ENCODE data around the gene VASH2. TPM values are rescaled to one million over a fixed set of nuclear protein-coding genes. Genes with fewer than 3 reads are reported as not detected.
"Not testable (repeated sequence)": the region's sequence is repeated elsewhere in the genome, so short reads cannot be mapped to it uniquely, and the experiment has no call there.

The VASH2 gene
- under 1 TPM in 1 of 2 donors, not detected in 1; 0.81 TPM for total RNA-seq

DNA sequence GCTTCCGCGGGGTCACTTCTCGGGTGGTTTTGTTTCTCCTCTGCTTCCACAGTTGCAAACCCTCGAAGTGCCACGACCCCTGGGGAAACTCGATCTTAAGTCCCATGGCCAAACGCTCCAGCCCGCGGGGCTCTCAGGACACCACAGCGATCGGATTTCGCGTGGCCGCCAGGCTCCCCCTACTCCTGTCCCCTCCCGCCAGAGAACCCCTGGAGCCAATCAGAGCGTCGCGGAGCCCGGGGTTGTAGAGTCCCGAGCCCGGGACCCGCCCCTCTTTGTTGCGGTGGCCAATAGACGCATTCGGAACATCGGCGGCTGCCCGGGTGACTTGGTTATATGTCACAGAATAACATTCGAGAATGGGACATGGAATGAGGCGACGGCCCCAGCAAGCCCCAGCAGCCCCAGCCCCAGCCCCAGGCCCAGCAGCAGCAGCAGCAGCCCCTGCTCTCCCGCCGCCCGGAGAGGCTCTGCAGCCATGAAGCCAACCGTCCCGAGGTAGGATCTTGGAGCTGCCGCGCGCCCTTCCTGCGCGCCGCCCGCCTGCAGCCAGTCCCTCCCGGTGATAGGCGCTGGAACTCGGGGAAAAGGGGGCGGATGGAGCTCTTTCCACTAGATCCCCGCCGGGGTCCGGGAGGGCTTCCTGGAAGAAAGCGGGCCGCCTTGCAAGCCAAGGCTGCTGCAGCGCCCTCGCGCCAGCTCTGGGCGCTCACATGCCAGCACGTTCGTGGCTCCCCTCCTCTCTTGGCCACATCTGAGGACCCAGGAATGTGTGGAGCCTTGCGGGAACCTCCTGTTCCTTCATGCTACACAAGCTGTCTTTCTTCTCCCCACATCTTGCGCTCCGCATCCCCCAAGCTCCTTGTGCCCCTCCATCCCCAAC, at the start of gene VASH2:
Gene VASH2, plus strand, starts transcription at position 299 of the 883 bp plus-strand sequence. CDS start 1,002 bp downstream, outside the sequence.
- Mint-ChIP-seq H3K4me3 (peak within 1 kb of the TSS; percentile 68), H3K27me3 (peaks cover 38 to 43% of the 10 kb centered on the region in 2 donors), H3K27ac (no peak within 1 kb of the TSS), H3K36me3 (peaks cover 5% of the 10 kb centered on the region), H3K9me3 (no peaks in the 10 kb centered on the region), H3K4me1 (ENCODE audit: low read depth in 2 of 2) (peaks cover 0 to 9% of the 10 kb centered on the region in 2 donors)
- ATAC-seq (peak; percentile 94 to 95), DNase-seq (ENCODE audit: low spot score) (peak; percentile 66)

DNA sequence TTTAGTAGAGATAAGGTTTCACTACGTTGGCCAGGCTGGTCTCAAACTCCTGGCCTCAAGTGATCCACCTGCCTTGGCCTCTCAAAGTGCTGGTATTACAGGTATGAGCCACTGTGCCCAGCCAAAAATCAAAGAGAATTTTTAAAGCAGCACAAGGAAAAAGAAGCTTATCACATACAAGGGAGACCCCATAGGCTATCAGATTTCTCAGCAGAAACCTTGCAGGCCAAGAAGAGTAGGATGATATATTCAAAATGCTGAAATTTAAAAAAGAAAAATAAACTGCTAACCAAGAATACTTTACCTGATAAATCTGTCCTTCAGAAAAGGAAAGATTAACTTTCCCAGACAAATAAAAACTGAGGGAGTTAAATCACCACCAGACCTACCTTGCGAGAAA, 49.1 kb upstream of the VASH2 start:
- DNase-seq (ENCODE audit: low spot score) = no peak
- no peak for ATAC-seq
- Mint-ChIP-seq H3K4me3 (no peak overlapping the region), H3K4me1 (ENCODE audit: low read depth in 2 of 2) (no peaks in the 10 kb centered on the region), H3K27ac (no peak overlapping the region), H3K9me3 (peaks cover 7% of the 10 kb centered on the region), H3K27me3 (peaks cover 6 to 7% of the 10 kb centered on the region in 2 donors), H3K36me3 (peaks cover 26% of the 10 kb centered on the region)

DNA sequence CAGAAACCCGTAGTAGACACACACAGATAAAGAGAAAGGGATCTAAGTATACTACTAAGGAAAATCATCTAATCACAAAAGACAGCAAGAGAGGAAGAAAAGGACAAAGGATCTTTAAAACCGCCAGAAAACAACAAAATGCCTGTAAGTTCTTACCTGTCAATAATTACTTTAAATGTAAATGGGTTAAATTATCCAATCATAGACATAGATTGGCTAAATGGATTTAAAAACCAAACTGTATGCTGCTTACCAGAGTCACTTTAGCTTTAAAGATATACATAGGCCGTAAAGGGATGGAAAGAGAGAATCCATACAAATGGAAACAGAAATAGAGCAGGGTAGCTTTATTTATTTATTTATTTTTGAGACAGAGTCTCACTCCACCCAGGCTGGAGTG, 48.3 kb upstream of the VASH2 start:
- Mint-ChIP-seq H3K36me3 (peaks cover 24% of the 10 kb centered on the region), H3K4me1 (ENCODE audit: low read depth in 2 of 2) (no peaks in the 10 kb centered on the region), H3K27ac (no peak overlapping the region), H3K4me3 (no peak overlapping the region), H3K9me3 (peaks cover 7% of the 10 kb centered on the region), H3K27me3 (peaks cover 7 to 8% of the 10 kb centered on the region in 2 donors)
- ATAC-seq (no peak), DNase-seq (ENCODE audit: low spot score) (no peak)

DNA sequence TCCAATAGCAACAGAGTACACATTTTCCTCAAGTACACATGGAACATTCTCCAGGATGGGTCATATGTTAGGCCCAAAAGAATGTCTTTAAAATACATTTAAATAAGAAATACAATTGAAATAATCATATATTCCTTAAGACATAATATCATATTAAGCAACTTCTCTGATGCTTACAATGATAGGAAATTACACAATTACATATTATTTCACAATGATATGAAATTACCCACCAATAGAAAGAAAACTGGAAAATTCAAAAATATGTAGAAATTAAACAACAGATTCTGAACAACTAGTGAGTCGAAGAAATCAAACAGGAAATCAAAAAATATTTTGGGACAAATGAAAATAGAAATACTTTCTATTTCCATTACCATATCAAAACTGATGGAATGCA, 46.7 kb upstream of the VASH2 start:
- Mint-ChIP-seq H3K27ac (no peak overlapping the region), H3K4me1 (ENCODE audit: low read depth in 2 of 2) (no peaks in the 10 kb centered on the region), H3K36me3 (peaks cover 23% of the 10 kb centered on the region), H3K4me3 (no peak overlapping the region), H3K27me3 (peaks cover 7 to 8% of the 10 kb centered on the region in 2 donors), H3K9me3 (peaks cover 7% of the 10 kb centered on the region)
- ATAC-seq = no peak
- DNase-seq (ENCODE audit: low spot score) = no peak

DNA sequence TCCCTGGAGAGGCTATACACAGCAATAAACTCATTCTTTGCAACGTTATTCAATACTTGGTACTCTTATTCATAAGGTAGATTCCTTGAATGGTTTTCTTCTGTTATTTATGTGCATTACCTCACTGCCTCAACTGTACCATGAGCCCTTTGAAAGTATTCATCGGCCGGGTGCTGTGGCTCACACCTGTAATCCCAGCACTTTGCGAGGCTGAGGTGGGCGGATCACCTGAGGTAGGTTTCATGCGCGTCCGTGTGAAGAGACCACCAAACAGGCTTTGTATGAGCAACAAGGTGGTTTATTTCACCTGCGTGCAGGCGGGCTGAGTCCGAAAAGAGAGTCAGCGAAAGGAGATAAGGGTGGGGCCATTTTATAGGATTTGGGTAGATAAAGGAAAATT, 42.3 kb upstream of the VASH2 start:
- H3K27me3 Mint-ChIP-seq; H3K4me1 Mint-ChIP-seq (ENCODE audit: low read depth in 2 of 2); H3K27ac Mint-ChIP-seq; H3K9me3 Mint-ChIP-seq; DNase-seq (ENCODE audit: low spot score); ATAC-seq; H3K36me3 Mint-ChIP-seq; H3K4me3 Mint-ChIP-seq: not testable (repeated sequence)

DNA sequence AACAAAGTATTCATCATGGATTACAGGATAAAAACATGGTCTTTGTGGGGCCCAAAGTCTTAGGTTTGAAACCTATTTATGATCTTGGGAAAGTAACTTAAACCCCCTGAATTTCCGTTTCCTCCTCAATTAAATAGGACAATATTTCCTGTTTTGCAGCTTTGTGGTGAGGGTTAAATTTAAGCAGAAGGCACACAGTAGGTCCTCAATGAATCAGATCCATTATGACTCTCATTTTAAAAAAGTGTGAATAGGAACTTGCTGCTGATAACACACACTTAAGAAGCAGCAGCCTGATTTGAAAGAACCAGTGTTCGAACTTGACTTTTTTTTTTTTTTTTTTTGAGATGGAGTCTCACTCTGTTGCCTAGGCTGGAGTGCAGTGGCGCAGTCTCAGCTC, 41.4 kb upstream of the VASH2 start:
- no peak overlapping the region for H3K27ac Mint-ChIP-seq
- no peaks in the 10 kb centered on the region for H3K36me3 Mint-ChIP-seq
- ATAC-seq (no peak), DNase-seq (ENCODE audit: low spot score) (no peak)
- H3K4me1 Mint-ChIP-seq (ENCODE audit: low read depth in 2 of 2) = no peaks in the 10 kb centered on the region
- no peaks in the 10 kb centered on the region for H3K9me3 Mint-ChIP-seq
- H3K4me3 Mint-ChIP-seq = no peak overlapping the region
- H3K27me3 Mint-ChIP-seq = peaks cover 4 to 6% of the 10 kb centered on the region in 2 donors

DNA sequence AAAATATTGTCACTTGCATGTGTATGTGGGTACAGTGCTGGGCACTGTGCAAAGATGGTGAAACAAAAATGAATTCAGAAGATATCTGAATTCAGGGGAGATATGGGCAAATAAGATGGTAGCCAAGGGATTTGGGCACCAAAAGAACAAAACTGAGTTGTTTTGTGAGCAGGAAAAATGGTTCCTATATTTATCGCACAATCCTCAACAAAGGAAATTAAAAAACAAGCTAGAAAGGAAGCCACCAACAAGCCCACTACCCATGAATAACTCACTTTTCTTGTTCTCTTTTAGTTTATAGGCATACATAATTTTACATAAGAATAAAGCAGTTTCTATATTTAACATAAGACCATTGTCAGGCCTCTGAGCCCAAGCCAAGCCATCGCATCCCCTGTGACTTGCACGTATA, 40.7 kb upstream of the VASH2 start:
- ATAC-seq (no peak), DNase-seq (ENCODE audit: low spot score) (no peak)
- Mint-ChIP-seq H3K4me3 (no peak overlapping the region), H3K9me3 (no peaks in the 10 kb centered on the region), H3K36me3 (no peaks in the 10 kb centered on the region), H3K27me3 (peaks cover 3 to 4% of the 10 kb centered on the region in 2 donors), H3K27ac (no peak overlapping the region), H3K4me1 (ENCODE audit: low read depth in 2 of 2) (no peaks in the 10 kb centered on the region)

DNA sequence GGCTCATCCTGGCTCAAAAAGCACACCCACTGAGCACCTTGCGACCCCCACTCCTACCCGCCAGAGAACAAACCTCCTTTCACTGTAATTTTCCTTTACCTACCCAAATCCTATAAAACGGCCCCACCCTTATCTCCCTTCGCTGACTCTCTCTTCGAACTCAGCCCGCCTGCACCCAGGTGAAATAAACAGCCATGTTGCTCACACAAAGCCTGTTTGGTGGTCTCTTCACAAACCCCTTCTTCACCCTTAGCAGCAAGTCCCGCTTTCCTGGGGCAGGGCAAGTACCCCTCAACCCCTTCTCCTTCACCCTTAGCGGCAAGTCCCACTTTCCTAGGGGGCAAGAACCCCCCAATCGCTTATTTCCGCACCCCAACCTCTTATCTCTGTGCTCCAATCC, 40.1 kb upstream of the VASH2 start:
- not testable (repeated sequence) for H3K4me3 Mint-ChIP-seq; H3K4me1 Mint-ChIP-seq (ENCODE audit: low read depth in 2 of 2); H3K27ac Mint-ChIP-seq; DNase-seq (ENCODE audit: low spot score); ATAC-seq; H3K36me3 Mint-ChIP-seq; H3K9me3 Mint-ChIP-seq; H3K27me3 Mint-ChIP-seq

DNA sequence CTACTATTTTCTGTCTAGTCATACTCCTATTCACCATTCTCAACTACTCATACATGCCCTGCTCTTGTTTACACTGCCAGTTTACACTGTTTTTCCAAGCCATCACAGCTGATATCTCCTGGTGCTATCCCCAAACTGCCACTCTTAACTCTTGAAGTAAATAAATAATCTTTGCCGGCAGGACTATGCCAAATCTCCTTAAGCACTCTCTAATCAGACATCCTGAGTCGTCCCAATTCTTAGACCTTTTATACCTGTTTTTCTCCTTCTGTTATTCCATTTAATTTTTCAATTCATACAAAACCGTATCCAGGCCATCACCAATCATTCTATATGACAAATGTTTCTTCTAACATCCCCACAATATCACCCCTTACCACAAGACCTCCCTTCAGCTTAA, 36.7 kb upstream of the VASH2 start:
- not testable (repeated sequence) for H3K27ac Mint-ChIP-seq; H3K4me3 Mint-ChIP-seq; H3K4me1 Mint-ChIP-seq (ENCODE audit: low read depth in 2 of 2); H3K9me3 Mint-ChIP-seq; H3K36me3 Mint-ChIP-seq; ATAC-seq; DNase-seq (ENCODE audit: low spot score)
- peaks cover 9 to 37% of the 10 kb centered on the region in 2 donors for H3K27me3 Mint-ChIP-seq

DNA sequence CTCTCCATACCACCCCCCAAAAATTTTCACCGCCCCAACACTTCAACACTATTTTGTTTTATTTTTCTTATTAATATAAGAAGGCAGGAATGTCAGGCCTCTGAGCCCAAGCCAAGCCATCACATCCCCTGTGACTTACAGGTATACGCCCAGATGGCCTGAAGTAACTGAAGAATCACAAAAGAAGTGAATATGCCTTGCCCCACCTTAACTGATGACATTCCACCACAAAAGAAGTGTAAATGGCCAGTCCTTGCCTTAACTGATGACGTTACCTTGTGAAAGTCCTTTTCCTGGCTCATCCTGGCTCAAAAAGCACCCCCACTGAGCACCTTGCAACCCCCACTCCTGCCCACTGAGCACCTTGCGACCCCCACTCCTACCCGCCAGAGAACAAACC, 36.2 kb upstream of the VASH2 start:
- ATAC-seq; H3K27ac Mint-ChIP-seq; H3K9me3 Mint-ChIP-seq; H3K4me1 Mint-ChIP-seq (ENCODE audit: low read depth in 2 of 2); DNase-seq (ENCODE audit: low spot score); H3K36me3 Mint-ChIP-seq; H3K4me3 Mint-ChIP-seq: not testable (repeated sequence)
- peaks cover 9 to 38% of the 10 kb centered on the region in 2 donors for H3K27me3 Mint-ChIP-seq

DNA sequence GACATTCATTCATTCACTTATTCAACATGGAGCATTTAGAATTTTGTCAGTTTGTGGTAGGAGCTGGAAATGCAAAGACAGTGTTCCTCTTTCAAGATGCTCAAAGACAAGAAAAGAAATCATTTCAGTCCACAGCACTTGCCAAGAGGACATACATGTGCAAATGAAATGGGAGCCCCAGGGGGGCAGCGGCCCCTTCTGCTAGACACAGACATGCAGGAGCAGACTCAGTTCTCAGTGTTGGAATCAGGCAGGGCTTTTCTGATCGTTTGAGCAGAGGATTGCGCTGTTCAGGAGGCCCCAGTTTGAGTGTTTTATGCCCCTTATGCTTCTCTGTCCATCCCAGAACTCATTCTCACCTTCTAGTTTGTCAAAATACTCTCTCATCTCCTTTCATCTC, 35.6 kb upstream of the VASH2 start:
- H3K4me3 Mint-ChIP-seq = no peak overlapping the region
- ATAC-seq (no peak), DNase-seq (ENCODE audit: low spot score) (no peak)
- H3K27me3 Mint-ChIP-seq = peaks cover 9 to 38% of the 10 kb centered on the region in 2 donors
- no peaks in the 10 kb centered on the region for H3K36me3 Mint-ChIP-seq
- H3K9me3 Mint-ChIP-seq = no peaks in the 10 kb centered on the region
- peaks cover 0 to 2% of the 10 kb centered on the region in 2 donors for H3K4me1 Mint-ChIP-seq (ENCODE audit: low read depth in 2 of 2)
- no peak overlapping the region for H3K27ac Mint-ChIP-seq

DNA sequence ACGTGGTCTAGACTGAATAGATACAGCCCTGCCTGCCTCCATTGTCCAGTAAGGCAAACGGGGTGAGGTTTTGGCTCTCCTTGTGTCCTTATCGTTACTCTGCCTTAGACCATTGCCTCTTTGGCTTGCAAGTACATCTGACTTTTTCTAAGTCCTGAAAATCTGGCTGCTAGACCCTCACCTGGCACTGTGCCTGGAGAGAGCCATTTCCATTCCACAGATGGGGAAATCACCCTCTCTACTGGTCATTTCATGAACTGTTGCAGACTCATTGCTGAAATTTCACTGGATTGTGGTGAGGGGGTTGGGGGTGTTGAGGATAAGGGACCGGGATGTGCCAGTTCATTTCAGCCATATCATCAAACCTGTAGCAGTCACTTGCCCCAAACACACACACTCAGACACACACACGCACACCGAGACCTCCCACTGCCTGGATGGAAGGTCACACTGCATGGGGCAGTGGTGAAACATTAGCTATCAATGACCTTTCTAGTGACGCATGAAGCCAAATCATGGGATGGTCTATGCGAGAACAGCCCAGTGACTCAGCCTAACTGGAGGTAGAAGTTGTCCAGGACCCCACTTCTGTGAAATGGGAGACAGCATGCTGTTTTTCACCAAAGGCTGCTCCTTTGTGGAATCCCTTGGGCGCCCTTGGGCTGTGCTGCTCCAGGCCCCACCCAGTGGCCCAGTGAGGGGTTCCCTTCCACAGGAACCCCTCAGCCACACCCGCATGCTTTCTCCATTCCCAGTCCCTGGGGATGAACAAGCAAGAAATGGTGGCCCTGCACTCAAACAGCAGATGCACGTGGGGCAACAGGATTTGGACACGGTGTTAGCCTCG, 34.9 kb upstream of the VASH2 start:
- DNase-seq (ENCODE audit: low spot score) = no peak
- Mint-ChIP-seq H3K36me3 (no peaks in the 10 kb centered on the region), H3K27ac (no peak overlapping the region), H3K9me3 (no peaks in the 10 kb centered on the region), H3K4me3 (no peak overlapping the region), H3K27me3 (peaks cover 9 to 38% of the 10 kb centered on the region in 2 donors), H3K4me1 (ENCODE audit: low read depth in 2 of 2) (peaks cover 0 to 2% of the 10 kb centered on the region in 2 donors)
- no peak for ATAC-seq

DNA sequence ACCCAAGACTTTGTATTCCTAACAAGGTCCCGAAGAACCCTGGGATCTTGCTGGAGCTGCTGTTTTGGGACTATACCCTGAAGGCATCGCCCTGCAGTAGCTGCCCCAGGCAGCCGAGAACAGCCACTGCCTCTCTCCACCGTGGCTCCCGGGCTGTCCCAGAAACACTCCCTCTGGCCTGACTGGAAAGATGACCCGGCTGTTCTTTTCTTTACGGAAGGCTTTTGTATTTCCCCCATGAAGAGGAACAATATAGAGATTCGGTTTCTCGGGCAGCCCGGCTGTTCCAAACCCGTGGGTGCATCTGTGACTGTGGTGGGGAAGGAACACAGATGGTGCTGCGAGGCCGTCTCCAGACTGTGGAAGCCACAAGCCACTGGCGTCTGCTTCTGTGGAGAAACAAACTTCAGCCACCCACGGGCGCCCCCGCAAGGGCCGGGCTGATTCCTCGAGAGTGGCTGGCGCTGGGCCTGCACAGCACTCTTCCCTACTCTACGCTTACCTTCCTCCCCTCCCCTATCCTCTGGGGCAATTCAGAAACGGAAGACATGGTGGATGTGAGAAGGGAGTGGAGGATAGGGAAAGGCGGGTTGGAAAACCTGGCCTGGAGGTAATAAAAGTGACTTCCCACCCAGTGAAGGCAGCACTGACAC, 33.7 kb upstream of the VASH2 start:
- Mint-ChIP-seq H3K27ac (no peak overlapping the region), H3K4me3 (no peak overlapping the region), H3K27me3 (peaks cover 9 to 38% of the 10 kb centered on the region in 2 donors), H3K4me1 (ENCODE audit: low read depth in 2 of 2) (peaks cover 0 to 2% of the 10 kb centered on the region in 2 donors), H3K9me3 (no peaks in the 10 kb centered on the region), H3K36me3 (no peaks in the 10 kb centered on the region)
- DNase-seq (ENCODE audit: low spot score) = no peak
- peak in 1 of 2 donors; percentile 31 for ATAC-seq
